Activated naive CD4-positive, alpha-beta T cell treated with Interleukin-2 at 50 U/mL for 16 hours (primary cell): ENCODE measurements around the gene FAM83D.

Source experiments
- DNase-seq: peaks from one replicate; pipeline ENCODE4 v3.0.0-alpha.2; 2020

The FAM83D gene

GRCh38 chr20:38926142-38926933 is at the start of gene FAM83D:
FAM83D (plus strand) TSS chr20:38926417; CDS start chr20:38926443, 26 bp downstream.
- DNase-seq = peak; percentile 93

- DNase-seq = no peak
Measured at GRCh38 chr20:38877483-38877882, 48.7 kb upstream of the FAM83D start.

- DNase-seq = no peak
Measured at GRCh38 chr20:38878866-38879265, 47.4 kb upstream of the FAM83D start.

GRCh38 chr20:38880952-38881735 is 45.1 kb upstream of the FAM83D start:
- DNase-seq = no peak

GRCh38 chr20:38881806-38882440 is 44.3 kb upstream of the FAM83D start:
- DNase-seq = no peak

GRCh38 chr20:38882600-38882999 is 43.6 kb upstream of the FAM83D start:
- DNase-seq = no peak

GRCh38 chr20:38883081-38883980 is 42.9 kb upstream of the FAM83D start:
- no peak for DNase-seq

- DNase-seq = no peak
Measured at GRCh38 chr20:38883981-38884733, 42.1 kb upstream of the FAM83D start.

GRCh38 chr20:38885357-38885756 is 40.9 kb upstream of the FAM83D start:
- no peak for DNase-seq

- no peak for DNase-seq
Measured at GRCh38 chr20:38888059-38888831, 38.0 kb upstream of the FAM83D start.

GRCh38 chr20:38889050-38889449 is 37.2 kb upstream of the FAM83D start:
- no peak for DNase-seq

- no peak for DNase-seq
Measured at GRCh38 chr20:38889792-38890496, 36.3 kb upstream of the FAM83D start.

- DNase-seq = no peak
Measured at GRCh38 chr20:38890497-38890818, 35.8 kb upstream of the FAM83D start.

- no peak for DNase-seq
Measured at GRCh38 chr20:38892091-38892981, 33.9 kb upstream of the FAM83D start.

- no peak for DNase-seq
Measured at GRCh38 chr20:38893056-38893564, 33.1 kb upstream of the FAM83D start.

- peak; percentile 85 for DNase-seq
Measured at GRCh38 chr20:38893565-38894090, 32.6 kb upstream of the FAM83D start.

- DNase-seq = no peak
Measured at GRCh38 chr20:38894091-38894847, 31.9 kb upstream of the FAM83D start.
